Measurements from ENCODE around the gene MDFIC.

DNA sequence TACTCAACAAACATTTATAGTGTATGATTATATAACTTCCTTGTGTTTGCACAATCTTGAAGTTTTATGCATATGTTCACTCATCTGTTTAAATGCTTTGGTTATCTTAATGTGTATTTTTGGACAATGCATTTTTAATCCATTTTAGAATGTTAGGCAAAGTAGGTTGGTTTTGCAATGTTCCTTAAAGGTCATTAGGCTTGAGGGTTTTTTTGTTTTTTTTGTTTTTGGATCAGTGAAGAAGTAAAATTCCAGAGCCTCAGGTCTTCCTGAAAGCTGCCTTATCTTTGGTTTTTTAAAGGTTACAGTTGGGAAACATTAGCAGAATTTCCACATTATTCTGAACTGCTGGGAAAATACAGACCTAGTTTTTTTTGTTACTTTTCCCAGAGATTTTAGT lies 12.8 kb downstream of the MDFIC start:
- TF ChIP-seq, protein P1, sequence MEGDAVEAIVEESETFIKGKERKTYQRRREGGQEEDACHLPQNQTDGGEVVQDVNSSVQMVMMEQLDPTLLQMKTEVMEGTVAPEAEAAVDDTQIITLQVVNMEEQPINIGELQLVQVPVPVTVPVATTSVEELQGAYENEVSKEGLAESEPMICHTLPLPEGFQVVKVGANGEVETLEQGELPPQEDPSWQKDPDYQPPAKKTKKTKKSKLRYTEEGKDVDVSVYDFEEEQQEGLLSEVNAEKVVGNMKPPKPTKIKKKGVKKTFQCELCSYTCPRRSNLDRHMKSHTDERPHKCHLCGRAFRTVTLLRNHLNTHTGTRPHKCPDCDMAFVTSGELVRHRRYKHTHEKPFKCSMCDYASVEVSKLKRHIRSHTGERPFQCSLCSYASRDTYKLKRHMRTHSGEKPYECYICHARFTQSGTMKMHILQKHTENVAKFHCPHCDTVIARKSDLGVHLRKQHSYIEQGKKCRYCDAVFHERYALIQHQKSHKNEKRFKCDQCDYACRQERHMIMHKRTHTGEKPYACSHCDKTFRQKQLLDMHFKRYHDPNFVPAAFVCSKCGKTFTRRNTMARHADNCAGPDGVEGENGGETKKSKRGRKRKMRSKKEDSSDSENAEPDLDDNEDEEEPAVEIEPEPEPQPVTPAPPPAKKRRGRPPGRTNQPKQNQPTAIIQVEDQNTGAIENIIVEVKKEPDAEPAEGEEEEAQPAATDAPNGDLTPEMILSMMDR (IDR thresholded peaks at IDR 0.05) = no peak
- TF ChIP-seq POLR2A (IDR thresholded peaks at IDR 0.05) = no peak
